GM18499 (cell line): ENCODE measurements around the gene ELMOD3.
"Not testable (repeated sequence)": the region's sequence is repeated elsewhere in the genome, so short reads cannot be mapped to it uniquely, and the experiment has no call there.

Experiments used
- ATAC-seq: cut with Tn5 transposase; IDR thresholded peaks from one replicate; pipeline ENCODE4 v1.9.1; 2021; ENCODE audit warnings: moderate number of reproducible peaks; ENCODE audit not compliant: insufficient read depth, unreplicated experiment

ELMOD3 gene

GRCh38 chr2:85367180-85367579 is 12.6 kb downstream of the ELMOD3 start:
- no peak for ATAC-seq

DNA sequence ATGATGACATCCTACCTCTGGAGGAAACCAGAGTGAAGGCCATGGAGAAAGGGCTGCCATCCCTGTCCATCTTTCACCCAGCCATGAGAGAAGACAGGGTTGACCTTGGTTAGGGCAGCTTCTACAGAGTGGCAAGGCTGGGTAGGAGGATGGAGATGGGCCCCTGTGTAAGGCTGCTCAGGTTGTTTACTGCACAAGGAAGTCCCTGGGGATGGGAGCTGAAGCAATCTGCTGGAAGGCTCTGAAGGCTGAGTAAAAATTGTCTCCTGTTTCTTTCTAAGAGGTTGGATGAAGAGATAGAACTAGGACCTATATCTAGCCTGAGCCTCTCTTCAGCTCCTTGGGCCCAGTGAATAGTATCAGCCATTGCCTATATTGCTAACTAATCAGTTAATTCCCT is 14.4 kb downstream of the ELMOD3 start:
- no peak for ATAC-seq

DNA sequence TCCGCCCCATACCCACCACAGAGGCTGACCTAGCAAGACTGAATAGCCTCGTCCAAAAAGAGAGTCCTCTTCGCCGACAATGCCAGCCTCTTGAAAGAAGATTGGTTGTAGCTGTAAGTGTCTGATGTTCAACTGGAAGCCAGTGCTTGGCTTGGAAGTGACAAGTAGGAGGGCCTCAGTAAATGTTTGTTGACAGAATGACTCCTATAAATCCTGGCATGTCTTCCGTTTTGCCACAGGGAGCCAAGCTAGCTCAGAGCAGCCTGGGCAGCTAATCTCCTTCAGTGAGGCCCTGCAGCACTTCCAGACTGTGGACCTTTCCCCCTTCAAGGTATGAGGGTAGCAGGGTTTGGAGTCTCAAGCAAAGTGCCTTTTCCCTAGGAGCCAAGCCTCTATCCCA is 14.9 kb downstream of the ELMOD3 start:
- ATAC-seq, result no peak

DNA sequence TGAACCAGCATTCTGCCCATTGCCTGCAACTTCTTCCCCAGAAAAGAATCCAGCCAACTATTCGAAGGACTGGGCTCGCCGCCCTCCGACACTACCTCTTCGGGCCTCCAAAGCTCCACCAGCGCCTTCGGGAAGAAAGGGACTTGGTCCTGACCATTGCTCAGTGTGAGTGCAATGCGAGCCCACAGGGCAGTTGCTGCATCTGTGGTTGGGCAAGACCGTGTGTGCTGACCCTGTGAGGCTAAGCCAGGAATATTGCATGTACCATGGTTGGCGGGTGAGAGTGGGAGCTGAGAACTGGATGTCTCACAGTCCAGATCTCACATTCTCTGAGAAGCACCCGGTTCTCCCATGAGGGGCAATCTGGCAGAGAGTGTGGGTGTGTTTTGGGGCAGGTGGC is 16.5 kb downstream of the ELMOD3 start:
- ATAC-seq, result no peak

DNA sequence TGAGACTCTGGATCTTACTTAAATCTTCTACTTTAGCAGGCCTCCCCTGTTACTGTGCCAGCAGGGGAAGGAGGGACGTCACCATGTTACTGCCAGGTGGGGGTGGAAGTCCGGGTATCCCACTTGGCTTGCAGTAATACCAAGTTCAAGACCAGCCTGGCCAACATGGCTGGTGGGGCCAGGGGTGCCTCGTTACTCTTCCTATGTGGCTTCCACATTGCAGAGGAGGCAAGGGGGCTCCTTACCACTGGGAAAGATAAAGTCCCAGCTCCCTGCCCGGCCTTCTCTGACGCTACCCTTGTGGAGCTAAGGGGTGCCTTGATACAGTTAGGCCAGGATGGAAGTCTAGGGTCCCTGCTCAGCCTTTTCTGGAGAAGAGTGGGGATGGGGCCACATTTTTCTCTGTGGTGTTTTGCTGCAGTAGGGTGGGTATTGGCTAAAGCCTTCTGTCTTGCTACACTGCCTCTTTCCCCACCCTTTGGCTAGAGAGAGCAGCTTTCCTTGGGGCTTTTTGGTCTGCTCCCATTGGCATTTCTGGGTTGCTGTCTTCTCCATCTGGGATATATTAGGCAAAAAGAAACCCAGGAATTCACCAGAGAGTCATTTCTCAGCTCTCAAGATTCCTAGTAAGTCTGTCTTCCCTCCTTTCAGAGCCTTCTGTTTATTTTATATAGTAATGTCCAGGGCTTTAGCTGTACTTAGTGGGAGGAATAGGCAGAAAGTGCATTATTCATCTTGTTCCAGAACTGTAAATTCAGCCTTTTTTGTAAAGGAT is 21.9 kb downstream of the ELMOD3 start:
- ATAC-seq, result no peak

DNA sequence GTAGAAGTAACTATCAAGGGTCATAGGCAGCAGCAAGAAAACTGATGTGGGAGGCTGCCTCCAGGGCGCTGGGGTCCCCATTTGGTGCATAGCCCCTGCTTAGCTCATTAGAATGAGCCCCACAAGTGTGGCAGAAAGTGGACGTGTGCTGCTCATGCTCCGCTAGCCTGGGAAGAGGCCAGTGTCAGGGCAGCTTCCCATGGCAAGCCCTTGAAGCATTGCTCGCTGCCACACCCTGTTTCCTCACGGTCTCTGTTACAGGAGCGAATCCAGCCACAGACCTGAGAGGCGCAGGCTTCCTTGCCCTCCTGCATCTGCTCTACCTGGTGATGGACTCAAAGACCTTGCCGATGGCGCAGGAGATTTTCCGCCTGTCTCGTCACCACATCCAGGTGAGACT is 22.5 kb downstream of the ELMOD3 start:
- ATAC-seq, result no peak

- ATAC-seq, result no peak
Observed at GRCh38 chr2:85378257-85378656, 23.7 kb downstream of the ELMOD3 start.

DNA sequence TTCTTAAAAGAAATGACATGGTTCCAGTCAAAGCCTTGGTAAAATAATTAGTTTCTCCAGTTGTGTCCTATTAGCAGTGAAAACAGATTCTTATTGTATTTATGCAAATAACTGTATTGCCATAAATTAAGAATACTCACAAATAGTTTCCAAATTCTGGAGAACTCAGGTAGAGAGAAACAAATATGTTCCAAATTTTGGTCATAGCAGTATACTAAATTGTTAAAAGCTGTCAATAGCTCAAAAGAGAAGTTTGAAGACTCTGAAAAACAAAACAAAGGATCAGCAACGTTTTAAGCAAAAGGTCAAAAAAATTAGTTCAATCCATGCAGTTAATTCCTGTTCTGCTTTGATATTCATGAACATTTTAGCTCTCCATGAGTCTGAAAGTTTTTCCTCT is 25.5 kb downstream of the ELMOD3 start:
- ATAC-seq, result no peak

GRCh38 chr2:85383151-85383550 is 28.6 kb downstream of the ELMOD3 start:
- not testable (repeated sequence) for ATAC-seq

DNA sequence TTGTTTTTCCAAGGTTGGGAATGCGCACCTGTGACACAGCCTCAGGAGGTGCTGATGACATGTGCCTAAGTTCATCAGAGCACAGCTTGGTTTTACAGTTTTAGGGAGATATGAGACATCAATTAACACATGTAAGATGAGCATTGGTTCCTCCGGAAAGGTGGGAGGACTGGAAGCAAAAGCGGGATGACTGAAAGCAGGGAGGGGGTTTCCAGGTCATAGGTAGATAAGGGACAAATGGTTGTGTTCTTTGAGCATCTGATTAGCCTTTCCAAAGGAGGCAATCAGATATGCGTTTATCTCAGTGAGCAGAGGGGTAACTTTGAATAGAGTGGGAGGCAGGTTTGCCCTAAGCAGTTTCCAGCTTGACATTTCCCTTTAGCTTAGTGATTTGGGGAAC is 29.3 kb downstream of the ELMOD3 start:
- no peak for ATAC-seq

GRCh38 chr2:85385746-85386145 is 31.2 kb downstream of the ELMOD3 start:
- no peak for ATAC-seq

DNA sequence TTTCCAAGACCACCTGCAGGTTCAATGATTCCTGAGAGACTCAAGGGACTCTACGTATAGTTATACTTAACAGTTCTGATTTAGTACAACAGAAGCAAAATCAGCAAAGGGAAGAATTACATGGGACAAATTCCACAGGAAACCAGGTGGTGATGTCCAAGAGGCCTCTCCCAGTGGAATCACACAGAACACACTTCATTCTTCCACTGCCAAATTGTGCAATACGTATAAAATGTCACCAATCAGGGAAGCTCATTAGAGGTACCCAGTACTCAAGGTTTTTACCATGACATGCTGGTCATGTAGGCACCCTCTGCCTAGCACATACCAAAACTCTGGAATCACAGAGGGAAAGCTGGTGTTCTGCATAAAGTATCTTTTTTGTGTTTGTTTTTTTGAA is 33.2 kb downstream of the ELMOD3 start:
- ATAC-seq, result no peak

DNA sequence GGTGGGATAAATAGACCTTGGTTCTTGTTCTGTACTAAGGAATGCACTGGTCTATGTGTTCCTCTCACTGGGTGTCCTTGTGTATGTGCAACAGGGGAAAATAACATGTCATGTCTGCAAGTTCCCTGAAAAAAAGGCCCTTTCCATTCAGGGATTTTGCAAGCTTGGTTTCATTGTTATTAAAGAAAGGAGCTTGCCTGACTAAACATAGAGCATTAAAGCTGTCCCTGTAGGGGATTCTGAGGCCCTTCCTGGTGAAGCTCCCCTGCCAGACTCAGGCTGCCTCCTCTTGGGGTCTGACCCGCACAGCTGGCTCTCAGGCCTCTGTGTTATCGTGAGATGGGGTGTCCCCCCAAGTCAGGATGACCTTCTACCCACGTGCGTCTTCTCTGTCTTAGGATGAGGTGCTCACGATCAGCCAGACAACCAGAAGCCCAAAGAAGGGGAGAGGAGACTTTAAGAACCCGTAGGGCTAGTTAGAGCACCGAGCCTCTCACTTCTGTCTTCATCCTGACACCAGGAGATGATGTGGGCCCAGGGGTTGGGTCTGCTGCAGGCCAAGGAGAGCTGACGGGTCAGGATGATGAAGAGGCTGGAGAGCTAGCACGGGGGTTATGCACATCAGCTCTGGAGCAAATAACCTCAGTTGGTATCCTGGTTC is 34.4 kb downstream of the ELMOD3 start:
- ATAC-seq, result no peak

DNA sequence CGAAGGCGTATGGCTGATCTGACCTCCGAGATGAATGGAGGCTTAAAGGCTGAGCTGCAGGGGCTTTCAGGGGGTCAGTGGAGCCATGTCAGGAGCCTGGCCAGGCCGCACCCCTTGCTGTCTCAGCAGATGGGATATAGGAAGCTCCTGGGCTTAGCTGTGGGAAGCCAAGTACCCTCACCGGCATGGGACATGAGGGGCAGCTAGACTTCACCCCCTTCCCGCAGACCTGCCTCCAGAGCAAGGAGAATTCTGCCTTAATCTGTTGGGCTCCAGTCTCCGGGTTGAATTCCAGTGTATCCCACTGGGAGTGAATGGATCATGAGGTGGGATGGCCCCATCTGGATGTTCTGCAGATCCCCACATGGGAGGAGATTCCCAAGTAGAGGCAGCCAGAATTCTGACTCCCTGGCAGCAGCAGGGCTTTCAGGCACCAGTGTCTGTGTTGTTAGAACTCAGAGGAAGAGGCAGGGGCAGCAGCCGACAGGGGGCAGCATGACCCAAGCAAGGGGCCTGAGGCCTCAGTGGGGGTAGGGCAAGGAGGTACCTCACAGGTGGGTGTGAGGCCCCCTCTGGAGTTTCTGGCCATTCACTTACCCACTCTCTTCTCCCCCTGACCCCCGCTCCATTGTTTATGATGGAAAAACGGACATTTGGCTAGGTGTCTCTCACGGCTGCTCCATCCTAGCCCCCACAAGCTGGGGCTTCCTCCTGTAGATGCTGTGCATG is 36.5 kb downstream of the ELMOD3 start:
- no peak for ATAC-seq

GRCh38 chr2:85393836-85394235 is 39.3 kb downstream of the ELMOD3 start:
- ATAC-seq, result no peak

DNA sequence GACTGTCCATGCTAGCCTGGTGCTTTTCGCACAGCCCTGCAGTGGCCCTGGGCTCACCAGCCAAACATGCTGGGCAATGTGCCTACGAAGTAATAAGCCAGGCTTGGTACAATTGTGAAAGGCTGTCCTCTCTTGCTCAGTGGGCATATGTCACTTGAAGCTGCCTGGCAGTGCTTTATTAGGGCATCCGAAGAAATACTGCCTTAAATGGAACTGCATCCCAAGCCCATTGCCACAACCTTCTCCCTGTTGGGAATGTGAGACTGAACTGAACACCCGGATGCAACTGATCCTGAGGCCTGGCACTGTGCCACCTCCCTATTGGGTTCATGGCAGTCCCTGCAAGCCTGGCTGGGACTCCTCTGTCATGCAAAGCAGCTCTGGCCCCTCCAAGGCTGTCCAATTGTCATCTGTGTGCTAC is 39.7 kb downstream of the ELMOD3 start:
- ATAC-seq, result no peak

- ATAC-seq, result no peak
Observed at GRCh38 chr2:85394976-85395375, 40.4 kb downstream of the ELMOD3 start.

GRCh38 chr2:85395912-85396475 is 41.4 kb downstream of the ELMOD3 start:
- ATAC-seq, result no peak

- ATAC-seq, result no peak
Observed at GRCh38 chr2:85396531-85397470, 42.2 kb downstream of the ELMOD3 start.

GRCh38 chr2:85397925-85398331 is 43.4 kb downstream of the ELMOD3 start:
- ATAC-seq, result no peak
